ENCODE measurements around the gene NEDD4L.

Gene NEDD4L

GRCh38 chr18:58118536-58118935 is 74.5 kb downstream of the NEDD4L start:
- DNase-seq (ENCODE audit: low read depth) = no peak

GRCh38 chr18:58119819-58120218 is 75.8 kb downstream of the NEDD4L start:
- DNase-seq (ENCODE audit: low read depth) = no peak

GRCh38 chr18:58124475-58124874 is 80.4 kb downstream of the NEDD4L start:
- no peak for DNase-seq (ENCODE audit: low read depth)

GRCh38 chr18:58125183-58125582 is 81.2 kb downstream of the NEDD4L start:
- DNase-seq (ENCODE audit: low read depth) = no peak

GRCh38 chr18:58125756-58126155 is 81.7 kb downstream of the NEDD4L start:
- no peak for DNase-seq (ENCODE audit: low read depth)

- no peak for DNase-seq (ENCODE audit: low read depth)
These were observed 84.7 kb downstream of the NEDD4L start for GRCh38 chr18:58128381-58129374.

GRCh38 chr18:58132595-58133261 is 88.7 kb downstream of the NEDD4L start:
- no peak for DNase-seq (ENCODE audit: low read depth)

GRCh38 chr18:58135183-58135641 is 91.2 kb downstream of the NEDD4L start:
- DNase-seq (ENCODE audit: low read depth) = no peak

GRCh38 chr18:58135701-58136331 is 91.8 kb downstream of the NEDD4L start:
- DNase-seq (ENCODE audit: low read depth) = peak; percentile 60

GRCh38 chr18:58136879-58137278 is 92.9 kb downstream of the NEDD4L start:
- no peak for DNase-seq (ENCODE audit: low read depth)

- DNase-seq (ENCODE audit: low read depth) = no peak
These were observed 95.7 kb downstream of the NEDD4L start for GRCh38 chr18:58139459-58140386.

GRCh38 chr18:58140387-58141325 is 96.6 kb downstream of the NEDD4L start:
- no peak for DNase-seq (ENCODE audit: low read depth)

- no peak for DNase-seq (ENCODE audit: low read depth)
These were observed 99.4 kb downstream of the NEDD4L start for GRCh38 chr18:58143386-58143785.

- no peak for DNase-seq (ENCODE audit: low read depth)
These were observed 100.1 kb downstream of the NEDD4L start for GRCh38 chr18:58144106-58144505.

- no peak for DNase-seq (ENCODE audit: low read depth)
These were observed 100.8 kb downstream of the NEDD4L start for GRCh38 chr18:58144671-58145285.

GRCh38 chr18:58146099-58146498 is 102.1 kb downstream of the NEDD4L start:
- DNase-seq (ENCODE audit: low read depth) = no peak

- DNase-seq (ENCODE audit: low read depth) = no peak
These were observed 105.0 kb downstream of the NEDD4L start for GRCh38 chr18:58148954-58149471.

- DNase-seq (ENCODE audit: low read depth) = no peak
These were observed 106.7 kb downstream of the NEDD4L start for GRCh38 chr18:58150772-58151171.

GRCh38 chr18:58152216-58152615 is 108.2 kb downstream of the NEDD4L start:
- no peak for DNase-seq (ENCODE audit: low read depth)

GRCh38 chr18:58152891-58153290 is 108.9 kb downstream of the NEDD4L start:
- DNase-seq (ENCODE audit: low read depth) = no peak
